Activated naive CD8-positive, alpha-beta T cell (primary cell): ENCODE results near the gene DPYD.

Source experiments
- H3K27ac Mint-ChIP-seq: one replicate; pipeline ENCODE4 v1.8.0; 2021; ENCODE audit warnings: mixed read lengths
- H3K27me3 Mint-ChIP-seq: one replicate; pipeline ENCODE4 v1.8.0; 2021; ENCODE audit warnings: mixed read lengths
- H3K36me3 Mint-ChIP-seq: one replicate; pipeline ENCODE4 v1.8.0; 2021; ENCODE audit warnings: mixed read lengths
- H3K4me1 Mint-ChIP-seq: one replicate; pipeline ENCODE4 v1.8.0; 2021; ENCODE audit warnings: low read depth, mixed read lengths
- H3K4me3 Mint-ChIP-seq: one replicate; pipeline ENCODE4 v1.8.0; 2021; ENCODE audit warnings: mild to moderate bottlenecking, mixed read lengths
- H3K9me3 Mint-ChIP-seq: one replicate; pipeline ENCODE4 v1.8.0; 2021; ENCODE audit warnings: low read depth, mixed read lengths

Gene DPYD

DNA sequence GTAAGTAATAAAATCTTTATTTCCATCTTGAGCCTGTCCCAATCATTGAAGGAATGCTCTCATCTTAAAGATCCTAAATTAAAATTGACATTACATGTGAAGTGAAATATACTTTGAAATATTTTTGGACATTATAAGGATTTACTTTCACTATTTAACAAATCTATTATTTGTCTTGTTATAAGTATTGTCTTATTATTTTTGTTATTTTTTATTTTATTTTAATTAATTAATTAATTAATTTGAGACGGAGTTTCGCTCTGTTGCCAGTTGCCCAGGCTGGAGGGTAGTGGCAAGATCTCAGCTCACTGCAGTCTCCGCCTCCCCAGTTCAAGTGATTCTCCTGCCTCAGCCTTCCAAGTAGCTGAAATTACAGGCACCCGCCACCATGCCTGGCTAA is 343.2 kb downstream of the DPYD start:
- Mint-ChIP-seq H3K4me1 (no peaks in the 10 kb centered on the region), H3K27me3 (no peaks in the 10 kb centered on the region), H3K36me3 (peaks cover 16% of the 10 kb centered on the region), H3K9me3 (no peaks in the 10 kb centered on the region), H3K4me3 (no peak overlapping the region), H3K27ac (no peak overlapping the region)

DNA sequence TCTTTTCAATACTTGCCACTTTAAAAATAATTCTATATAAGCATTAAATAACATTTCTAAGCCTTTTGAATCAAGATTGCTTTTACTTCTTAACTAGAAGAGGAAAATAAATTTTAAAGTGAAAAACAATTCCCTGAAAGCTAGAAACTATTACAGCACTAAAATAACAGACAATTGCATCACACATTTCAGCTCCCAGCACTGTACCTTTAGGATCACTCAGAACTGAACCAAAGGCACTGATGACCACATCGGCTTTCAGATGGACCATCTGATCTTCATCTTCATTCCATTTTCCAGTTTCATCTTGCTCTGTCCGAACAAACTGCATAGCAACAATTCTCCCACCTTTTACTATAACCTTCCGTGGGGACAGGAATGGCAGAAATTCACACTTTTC is 347.3 kb downstream of the DPYD start:
- H3K4me1 Mint-ChIP-seq = no peaks in the 10 kb centered on the region

DNA sequence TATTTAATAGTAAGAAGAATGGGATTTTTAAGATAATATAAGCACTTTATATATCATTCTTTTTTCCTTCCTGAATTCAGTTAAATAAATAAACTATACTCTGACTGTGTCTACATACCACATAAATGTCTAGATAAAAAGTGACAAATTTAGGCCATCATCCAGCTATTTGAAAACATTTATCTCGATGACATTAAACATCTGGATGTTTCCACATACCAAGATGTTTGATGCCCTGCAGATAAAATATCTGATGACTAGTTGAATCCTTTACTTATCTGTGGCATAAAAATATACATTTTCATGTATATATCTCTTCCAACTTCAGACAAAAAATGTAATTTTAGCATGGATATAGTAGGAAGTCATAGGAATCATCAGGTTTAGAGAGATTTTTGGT is 348.3 kb downstream of the DPYD start:
- H3K36me3 Mint-ChIP-seq = peaks cover 23% of the 10 kb centered on the region
- H3K9me3 Mint-ChIP-seq = no peaks in the 10 kb centered on the region
- H3K27ac Mint-ChIP-seq = no peak overlapping the region
- H3K4me3 Mint-ChIP-seq = no peak overlapping the region
- H3K4me1 Mint-ChIP-seq = no peaks in the 10 kb centered on the region
- H3K27me3 Mint-ChIP-seq = no peaks in the 10 kb centered on the region

More for the DNA sequence above, 347.3 kb downstream of the DPYD start:
- no peaks in the 10 kb centered on the region for H3K9me3 Mint-ChIP-seq
- no peak overlapping the region for H3K27ac Mint-ChIP-seq
- H3K36me3 Mint-ChIP-seq = peaks cover 23% of the 10 kb centered on the region
- no peak overlapping the region for H3K4me3 Mint-ChIP-seq
- no peaks in the 10 kb centered on the region for H3K27me3 Mint-ChIP-seq

DNA sequence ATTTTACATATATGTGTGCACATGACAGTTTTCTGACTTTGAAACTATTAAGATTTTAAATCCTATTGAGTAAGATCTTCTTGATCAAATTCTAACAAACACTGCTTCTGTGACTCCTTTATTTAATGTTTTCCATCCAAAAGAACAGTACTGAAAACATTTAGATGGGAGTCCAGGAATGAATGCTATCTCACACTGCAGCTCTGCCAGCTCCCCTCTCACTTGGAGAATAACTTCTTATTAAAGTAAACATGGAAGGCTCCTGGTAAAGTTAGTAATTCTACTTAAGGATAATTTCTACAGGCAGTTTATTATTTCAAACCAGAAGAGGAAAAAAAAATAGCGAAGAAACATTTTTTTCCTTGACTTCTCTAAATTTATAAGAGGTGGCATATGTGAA is 349.1 kb downstream of the DPYD start:
- Mint-ChIP-seq H3K36me3 (peaks cover 23% of the 10 kb centered on the region), H3K4me3 (no peak overlapping the region), H3K4me1 (no peaks in the 10 kb centered on the region), H3K27me3 (no peaks in the 10 kb centered on the region), H3K27ac (no peak overlapping the region), H3K9me3 (no peaks in the 10 kb centered on the region)

DNA sequence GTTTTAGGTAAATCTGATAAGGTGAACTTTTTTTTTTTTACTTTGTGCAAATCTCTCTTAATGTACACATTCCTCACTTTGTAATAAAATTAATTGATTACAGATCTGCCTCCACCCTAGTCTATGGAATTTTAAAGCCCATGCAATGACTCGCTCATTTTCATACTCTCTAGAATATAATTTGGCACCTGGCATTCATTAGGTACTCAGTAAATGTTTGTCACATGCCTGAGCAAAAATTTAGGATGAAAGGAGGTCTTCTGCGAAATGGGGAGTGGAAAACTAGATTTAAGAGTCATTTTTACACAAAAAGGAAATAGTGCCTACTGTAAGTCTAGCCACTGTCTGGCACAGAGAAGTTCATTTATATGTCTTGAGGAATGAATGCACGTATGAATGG is 350.1 kb downstream of the DPYD start:
- no peak overlapping the region for H3K27ac Mint-ChIP-seq
- H3K36me3 Mint-ChIP-seq = peaks cover 23% of the 10 kb centered on the region
- H3K27me3 Mint-ChIP-seq = no peaks in the 10 kb centered on the region
- no peak overlapping the region for H3K4me3 Mint-ChIP-seq
- no peaks in the 10 kb centered on the region for H3K9me3 Mint-ChIP-seq
- no peaks in the 10 kb centered on the region for H3K4me1 Mint-ChIP-seq

DNA sequence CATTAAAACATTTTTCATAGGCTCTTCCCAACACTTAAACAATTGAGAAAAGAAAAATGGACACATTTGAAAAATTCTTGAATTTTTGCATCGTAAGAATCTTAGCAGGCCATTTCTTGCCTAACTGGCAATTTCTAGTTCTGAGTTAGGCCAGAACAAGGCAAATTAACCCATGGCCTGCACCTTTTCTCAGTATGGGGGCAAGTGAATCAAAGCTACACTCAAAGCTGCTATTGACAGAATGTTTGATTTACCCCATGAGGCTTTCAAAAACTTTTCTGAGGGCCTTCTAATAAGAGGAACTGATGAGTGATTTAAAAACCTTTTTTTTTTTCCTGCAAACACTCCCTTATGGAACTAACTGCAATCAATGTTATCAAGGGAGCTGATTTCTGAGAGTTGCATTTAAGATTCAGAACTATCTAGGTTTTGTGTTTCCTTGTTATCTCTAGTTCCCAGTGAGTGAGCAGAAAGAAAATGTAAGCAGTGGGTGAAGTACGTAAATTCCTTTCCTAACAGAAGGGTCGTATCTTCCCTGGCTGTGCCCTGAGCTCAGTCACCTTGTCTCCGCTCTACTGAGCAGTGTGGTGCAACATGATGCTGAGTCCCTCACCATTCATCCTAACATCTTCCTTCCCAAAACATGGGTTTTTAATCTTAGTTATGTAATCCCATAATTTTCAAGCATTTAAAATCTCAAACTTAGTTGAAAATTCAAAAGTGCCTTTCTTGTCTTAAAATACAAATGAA is 353.7 kb downstream of the DPYD start:
- H3K9me3 Mint-ChIP-seq = no peaks in the 10 kb centered on the region
- H3K27ac Mint-ChIP-seq = no peak overlapping the region
- H3K36me3 Mint-ChIP-seq = peaks cover 32% of the 10 kb centered on the region

DNA sequence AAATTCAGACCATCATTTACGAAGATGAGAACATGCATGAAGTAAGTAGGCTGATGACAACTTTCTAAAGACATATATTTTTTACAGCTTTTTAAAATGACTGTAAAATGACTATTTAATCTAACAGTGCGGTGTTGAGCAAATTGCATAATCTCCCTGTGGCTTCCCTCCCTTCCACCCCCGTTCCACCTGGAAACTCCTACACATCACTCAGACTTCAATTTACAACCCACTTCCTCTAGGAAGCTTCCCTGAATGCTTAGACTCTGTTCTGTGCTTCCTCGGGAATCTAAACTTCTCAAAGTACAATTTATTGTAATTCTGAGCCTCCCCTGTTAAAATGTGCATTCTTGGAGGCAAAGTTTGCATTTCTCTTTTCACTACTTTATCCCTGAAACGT is 354.9 kb downstream of the DPYD start:
- Mint-ChIP-seq H3K36me3 (peaks cover 25% of the 10 kb centered on the region), H3K9me3 (no peaks in the 10 kb centered on the region), H3K4me1 (no peaks in the 10 kb centered on the region)

More for the DNA sequence above, 353.7 kb downstream of the DPYD start:
- Mint-ChIP-seq H3K4me1 (no peaks in the 10 kb centered on the region), H3K27me3 (no peaks in the 10 kb centered on the region), H3K4me3 (no peak overlapping the region)

DNA sequence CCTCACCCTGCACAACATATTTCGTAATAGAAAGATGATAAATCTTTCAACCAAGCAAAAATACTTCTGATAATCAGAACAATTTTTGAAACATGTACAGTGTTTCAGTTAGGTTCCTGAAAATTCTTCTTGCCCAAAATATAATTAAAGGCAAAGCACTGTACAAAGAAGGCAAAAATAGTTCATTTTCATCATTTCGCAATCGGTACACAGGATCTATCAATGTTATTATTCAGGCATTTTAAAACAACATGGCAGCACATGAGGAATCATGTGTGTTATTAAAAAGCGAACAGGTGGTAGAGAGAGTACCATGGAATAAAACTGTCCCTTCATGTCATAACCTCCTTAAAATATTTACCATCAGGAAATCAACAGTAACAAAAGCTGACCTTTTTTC is 356.9 kb downstream of the DPYD start:
- Mint-ChIP-seq H3K9me3 (no peaks in the 10 kb centered on the region), H3K4me3 (no peak overlapping the region), H3K27ac (no peak overlapping the region), H3K36me3 (peaks cover 26% of the 10 kb centered on the region), H3K4me1 (no peaks in the 10 kb centered on the region), H3K27me3 (no peaks in the 10 kb centered on the region)

More for the DNA sequence above, 354.9 kb downstream of the DPYD start:
- no peak overlapping the region for H3K4me3 Mint-ChIP-seq
- H3K27ac Mint-ChIP-seq = no peak overlapping the region
- H3K27me3 Mint-ChIP-seq = no peaks in the 10 kb centered on the region

DNA sequence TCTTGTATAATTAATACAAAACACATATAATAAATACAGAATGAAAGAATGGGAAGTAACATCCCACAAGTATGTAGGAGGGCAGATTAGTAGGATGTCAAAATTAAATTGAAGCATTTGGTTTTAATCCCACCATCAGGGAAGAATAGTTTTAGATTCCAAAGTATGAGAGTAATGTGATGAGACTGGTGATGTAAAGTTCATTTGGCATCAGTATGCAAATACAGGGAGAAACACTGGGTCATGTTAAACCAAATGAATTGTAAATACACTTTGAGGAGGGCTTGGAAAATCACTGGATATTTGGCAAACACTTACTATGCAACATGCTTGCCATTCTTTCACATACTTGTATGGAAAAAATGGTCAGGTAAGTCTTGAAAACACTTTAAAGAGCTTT is 358.8 kb downstream of the DPYD start:
- no peaks in the 10 kb centered on the region for H3K9me3 Mint-ChIP-seq

DNA sequence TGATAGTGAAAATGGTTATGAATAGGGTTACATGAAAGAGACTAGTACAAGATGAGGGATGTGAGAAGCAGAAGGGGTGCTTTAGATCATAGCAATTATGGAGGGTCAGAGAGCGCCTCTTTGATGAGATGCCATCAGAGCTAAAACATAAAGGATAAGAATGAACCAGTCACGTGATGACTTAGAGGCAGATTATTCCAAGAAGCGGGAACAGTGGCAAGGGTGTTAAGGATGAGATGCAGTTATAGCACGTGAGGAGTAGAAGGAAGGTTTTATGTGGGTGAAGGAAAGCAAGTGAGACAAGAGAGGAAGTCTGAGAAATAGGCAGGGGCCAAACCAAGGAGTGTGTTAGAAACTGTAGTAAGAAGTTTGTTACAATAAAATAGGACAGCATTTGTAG is 360.1 kb downstream of the DPYD start:
- Mint-ChIP-seq H3K36me3 (peaks cover 40% of the 10 kb centered on the region), H3K27ac (no peak overlapping the region), H3K4me1 (no peaks in the 10 kb centered on the region), H3K4me3 (no peak overlapping the region), H3K27me3 (no peaks in the 10 kb centered on the region), H3K9me3 (no peaks in the 10 kb centered on the region)

More for the DNA sequence above, 358.8 kb downstream of the DPYD start:
- Mint-ChIP-seq H3K27me3 (no peaks in the 10 kb centered on the region), H3K36me3 (peaks cover 37% of the 10 kb centered on the region), H3K4me3 (no peak overlapping the region), H3K27ac (no peak overlapping the region), H3K4me1 (no peaks in the 10 kb centered on the region)

DNA sequence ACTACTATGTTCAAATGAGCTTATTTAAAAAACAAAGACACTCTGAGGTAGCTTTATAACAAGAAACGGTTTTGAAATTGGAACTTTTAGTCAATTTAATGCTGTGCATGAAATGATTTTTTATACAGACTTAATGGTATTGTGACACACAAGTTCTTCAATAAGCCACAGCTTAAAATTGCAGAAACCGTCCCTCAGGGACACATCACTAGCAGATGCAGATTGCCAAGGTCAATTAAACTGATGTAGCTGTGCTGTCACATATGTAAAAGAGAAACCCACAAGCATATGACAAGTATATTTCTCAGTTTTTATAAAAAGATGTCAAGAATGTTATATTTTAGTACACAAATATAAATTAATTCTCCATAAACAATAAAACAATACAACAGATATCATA is 366.9 kb downstream of the DPYD start:
- Mint-ChIP-seq H3K9me3 (no peaks in the 10 kb centered on the region), H3K36me3 (peaks cover 32% of the 10 kb centered on the region), H3K4me3 (no peak overlapping the region), H3K27me3 (no peaks in the 10 kb centered on the region), H3K27ac (no peak overlapping the region), H3K4me1 (no peaks in the 10 kb centered on the region)

DNA sequence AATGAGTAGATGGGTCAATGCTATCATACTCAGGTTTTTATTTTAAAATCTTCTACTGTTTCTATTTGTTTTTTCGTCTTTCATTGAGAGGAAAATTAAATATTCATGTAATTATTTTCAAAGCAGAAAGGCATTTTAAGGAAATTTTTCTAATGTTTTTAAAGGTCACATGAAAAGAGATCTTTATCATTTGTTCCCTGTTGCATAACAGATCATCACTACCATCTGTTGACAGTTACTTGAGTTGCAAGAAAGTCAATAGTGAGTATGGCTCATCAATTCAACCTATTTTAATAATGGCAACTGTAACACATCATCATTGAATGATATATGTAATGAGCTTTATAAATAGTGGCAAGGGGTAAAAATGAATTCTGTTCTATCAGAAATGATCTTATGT is 369.7 kb downstream of the DPYD start:
- peaks cover 20% of the 10 kb centered on the region for H3K36me3 Mint-ChIP-seq
- no peaks in the 10 kb centered on the region for H3K9me3 Mint-ChIP-seq
- H3K27me3 Mint-ChIP-seq = no peaks in the 10 kb centered on the region
- no peak overlapping the region for H3K27ac Mint-ChIP-seq
- no peak overlapping the region for H3K4me3 Mint-ChIP-seq
- H3K4me1 Mint-ChIP-seq = no peaks in the 10 kb centered on the region

DNA sequence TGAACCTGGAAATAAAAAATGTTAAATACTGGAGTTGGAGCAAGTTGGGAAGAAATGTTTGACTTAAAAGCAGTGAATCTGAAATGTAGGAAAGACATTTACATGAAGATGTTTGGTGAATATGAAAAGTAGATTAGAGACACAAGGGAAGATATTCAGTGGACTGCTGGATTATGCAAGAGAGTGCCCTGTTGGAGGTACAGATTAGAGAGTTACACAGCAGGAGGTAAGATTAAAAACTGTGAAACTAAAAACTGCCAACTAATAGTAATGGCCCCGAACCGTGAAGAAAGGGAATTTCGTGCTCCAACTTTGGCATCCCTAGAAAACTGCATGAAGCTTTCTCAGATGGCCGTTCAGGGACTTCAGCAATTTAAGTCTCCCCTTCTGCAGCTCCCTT is 375.4 kb downstream of the DPYD start:
- no peak overlapping the region for H3K27ac Mint-ChIP-seq
- H3K4me1 Mint-ChIP-seq = no peaks in the 10 kb centered on the region
- H3K36me3 Mint-ChIP-seq = peaks cover 20% of the 10 kb centered on the region
- H3K9me3 Mint-ChIP-seq = no peaks in the 10 kb centered on the region
- H3K4me3 Mint-ChIP-seq = no peak overlapping the region
- no peaks in the 10 kb centered on the region for H3K27me3 Mint-ChIP-seq

DNA sequence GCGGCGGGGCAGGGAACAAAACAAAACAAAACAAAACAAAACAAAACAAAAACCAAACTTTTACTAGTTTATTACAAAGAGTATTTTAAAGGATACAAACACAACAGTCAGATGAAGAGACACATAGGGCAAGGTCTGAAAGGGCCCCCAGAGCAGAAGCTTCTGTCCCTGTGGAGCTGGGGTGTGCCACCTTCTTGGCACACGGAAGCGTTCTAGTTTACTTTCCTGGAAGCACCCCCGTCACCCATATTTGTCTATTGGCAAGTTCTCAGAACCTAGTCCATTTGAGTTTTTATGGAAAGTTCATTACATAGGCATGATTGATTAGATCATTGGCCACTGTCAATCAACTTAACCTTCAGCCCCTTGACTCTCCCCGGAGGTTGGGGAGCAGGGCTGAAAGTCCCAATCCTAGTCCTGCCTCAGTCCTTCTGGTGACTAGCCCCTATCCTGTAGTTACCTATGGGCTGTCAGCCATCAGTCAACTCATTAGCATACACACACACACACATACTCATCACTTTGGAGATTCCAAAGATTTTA is 380.4 kb downstream of the DPYD start:
- no peaks in the 10 kb centered on the region for H3K4me1 Mint-ChIP-seq
- H3K9me3 Mint-ChIP-seq = no peaks in the 10 kb centered on the region
- H3K36me3 Mint-ChIP-seq = peaks cover 35% of the 10 kb centered on the region
- H3K4me3 Mint-ChIP-seq = no peak overlapping the region
- no peaks in the 10 kb centered on the region for H3K27me3 Mint-ChIP-seq
- H3K27ac Mint-ChIP-seq = no peak overlapping the region

DNA sequence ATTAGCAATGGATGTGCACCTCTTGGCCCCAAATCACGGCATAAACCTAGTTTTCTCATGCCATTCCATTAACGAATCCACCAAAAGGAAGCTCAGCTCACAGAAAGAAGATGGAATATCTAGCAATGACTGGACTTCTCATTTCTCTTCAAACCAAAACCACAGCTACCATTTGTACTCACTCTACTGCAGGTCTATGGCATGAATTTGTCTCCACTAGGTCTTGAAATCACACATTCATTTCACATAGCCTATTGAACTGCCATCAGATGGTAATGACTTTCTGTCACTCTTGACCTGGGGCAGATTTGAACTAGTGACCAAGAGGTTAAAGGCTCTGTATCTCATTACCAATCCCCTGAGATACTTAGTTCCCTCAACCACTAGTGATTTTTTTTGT is 382.7 kb downstream of the DPYD start:
- no peaks in the 10 kb centered on the region for H3K4me1 Mint-ChIP-seq
- no peak overlapping the region for H3K27ac Mint-ChIP-seq
- no peaks in the 10 kb centered on the region for H3K27me3 Mint-ChIP-seq
- H3K9me3 Mint-ChIP-seq = no peaks in the 10 kb centered on the region
- H3K4me3 Mint-ChIP-seq = no peak overlapping the region
- peaks cover 39% of the 10 kb centered on the region for H3K36me3 Mint-ChIP-seq

DNA sequence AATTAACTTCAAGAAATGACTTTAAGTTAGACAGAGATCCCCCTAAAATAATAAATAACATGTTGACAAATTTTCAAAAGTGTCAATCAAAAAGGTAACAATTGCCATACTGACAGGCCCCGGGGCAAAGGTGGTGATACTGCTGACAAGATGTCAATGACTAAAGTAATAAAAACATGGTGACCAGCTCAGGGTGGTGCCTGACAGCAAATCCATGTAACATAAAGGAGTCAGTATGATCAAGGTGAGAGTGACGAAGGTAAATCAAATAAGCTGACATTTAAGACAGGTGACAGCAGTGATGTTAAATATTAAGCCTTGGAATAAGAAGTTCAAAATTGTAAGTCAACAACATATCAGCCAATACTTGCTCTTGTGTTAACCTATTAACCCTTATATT is 387.5 kb downstream of the DPYD start:
- H3K4me1 Mint-ChIP-seq = no peaks in the 10 kb centered on the region
- peaks cover 5% of the 10 kb centered on the region for H3K9me3 Mint-ChIP-seq
- no peak overlapping the region for H3K27ac Mint-ChIP-seq
- H3K27me3 Mint-ChIP-seq = no peaks in the 10 kb centered on the region
- peaks cover 33% of the 10 kb centered on the region for H3K36me3 Mint-ChIP-seq
- H3K4me3 Mint-ChIP-seq = no peak overlapping the region
